GM18907 (cell line): Measurements from ENCODE around the gene HSPA13.
A peak's percentile ranks its signal among the peaks of the same experiment; 100 is the strongest.
"Not testable (repeated sequence)": the region's sequence is repeated elsewhere in the genome, so short reads cannot be mapped to it uniquely, and the experiment has no call there.

ENCODE experiments used
- ATAC-seq: cut with Tn5 transposase; IDR thresholded peaks from one replicate; pipeline ENCODE4 v1.9.1; 2021; ENCODE audit warnings: mild to moderate bottlenecking, moderate library complexity; ENCODE audit not compliant: unreplicated experiment

The HSPA13 gene

GRCh38 chr21:14382835-14383595 lies at the start of gene HSPA13:
Gene HSPA13, minus strand, starts transcription at chr21:14383146. Its CDS starts 27 bp downstream, at chr21:14383119.
- peak; percentile 99 for ATAC-seq

- no peak for ATAC-seq
These were observed 36.0 kb upstream of the HSPA13 start for GRCh38 chr21:14418920-14419319.

GRCh38 chr21:14414932-14415508 lies 32.1 kb upstream of the HSPA13 start:
- ATAC-seq: no peak

GRCh38 chr21:14405962-14406361 lies 23.0 kb upstream of the HSPA13 start:
- no peak for ATAC-seq

- ATAC-seq: no peak
These were observed 22.3 kb upstream of the HSPA13 start for GRCh38 chr21:14405225-14405624.

- peak; percentile 75 for ATAC-seq
These were observed 20.9 kb upstream of the HSPA13 start for GRCh38 chr21:14403681-14404318.

GRCh38 chr21:14401217-14401616 lies 18.3 kb upstream of the HSPA13 start:
- no peak for ATAC-seq

GRCh38 chr21:14388282-14388681 lies 5.3 kb upstream of the HSPA13 start:
- ATAC-seq: no peak

- no peak for ATAC-seq
These were observed 1.5 kb upstream of the HSPA13 start for GRCh38 chr21:14384453-14384852.

GRCh38 chr21:14383596-14384180 lies 742 bp upstream of the HSPA13 start:
- peak; percentile 37 for ATAC-seq

GRCh38 chr21:14382486-14382834 lies 486 bp downstream of the HSPA13 start:
- ATAC-seq: no peak

- no peak for ATAC-seq
These were observed 6.1 kb downstream of the HSPA13 start for GRCh38 chr21:14376854-14377253.

GRCh38 chr21:14366998-14367397 lies 15.9 kb downstream of the HSPA13 start:
- no peak for ATAC-seq

GRCh38 chr21:14361958-14362357 lies 21.0 kb downstream of the HSPA13 start:
- no peak for ATAC-seq

- no peak for ATAC-seq
These were observed 24.2 kb downstream of the HSPA13 start for GRCh38 chr21:14358775-14359174.

GRCh38 chr21:14356746-14357145 lies 26.2 kb downstream of the HSPA13 start:
- no peak for ATAC-seq

- ATAC-seq: no peak
These were observed 28.4 kb downstream of the HSPA13 start for GRCh38 chr21:14354515-14354914.

GRCh38 chr21:14353726-14354125 lies 29.2 kb downstream of the HSPA13 start:
- ATAC-seq: no peak

GRCh38 chr21:14353231-14353630 lies 29.7 kb downstream of the HSPA13 start:
- no peak for ATAC-seq

GRCh38 chr21:14327346-14327745 lies 55.6 kb downstream of the HSPA13 start:
- ATAC-seq: not testable (repeated sequence)

- no peak for ATAC-seq
These were observed 57.4 kb downstream of the HSPA13 start for GRCh38 chr21:14325595-14325994.
